ENCODE results near the gene CEP44.
"Not testable (repeated sequence)": the region's sequence is repeated elsewhere in the genome, so short reads cannot be mapped to it uniquely, and the experiment has no call there.

- TF ChIP-seq POLR2A, CTCF (IDR thresholded peaks at IDR 0.05): not testable (repeated sequence)
Measured at GRCh38 chr4:174380206-174380605, 96.5 kb downstream of the CEP44 start.

All from Peyer's patch (tissue), 4 donors.